HG03196 (cell line): Measurements from ENCODE around the gene CYP2C18.
"Not testable (repeated sequence)": the region's sequence is repeated elsewhere in the genome, so short reads cannot be mapped to it uniquely, and the experiment has no call there.

Experiments
- ATAC-seq: cut with Tn5 transposase; IDR thresholded peaks from one replicate; pipeline ENCODE4 v1.9.1; 2021; ENCODE audit not compliant: unreplicated experiment

Gene CYP2C18

GRCh38 chr10:94683214-94684054 lies at the start of gene CYP2C18:
TSS of gene CYP2C18 (plus strand) at chr10:94683729. CDS start at chr10:94683820, 91 bp downstream.
- ATAC-seq = no peak

GRCh38 chr10:94638097-94638496 lies 45.4 kb upstream of the CYP2C18 start:
- ATAC-seq = not testable (repeated sequence)

GRCh38 chr10:94639902-94640301 lies 43.6 kb upstream of the CYP2C18 start:
- ATAC-seq = no peak

- no peak for ATAC-seq
These were observed 43.0 kb upstream of the CYP2C18 start for GRCh38 chr10:94640562-94640961.

GRCh38 chr10:94641480-94641879 lies 42.0 kb upstream of the CYP2C18 start:
- no peak for ATAC-seq

- no peak for ATAC-seq
These were observed 39.2 kb upstream of the CYP2C18 start for GRCh38 chr10:94644352-94644751.

- no peak for ATAC-seq
These were observed 38.2 kb upstream of the CYP2C18 start for GRCh38 chr10:94645285-94645684.

- ATAC-seq = not testable (repeated sequence)
These were observed 28.3 kb upstream of the CYP2C18 start for GRCh38 chr10:94655201-94655600.

GRCh38 chr10:94663061-94663460 lies 20.5 kb upstream of the CYP2C18 start:
- ATAC-seq = not testable (repeated sequence)

GRCh38 chr10:94666391-94667102 lies 17.0 kb upstream of the CYP2C18 start:
- ATAC-seq = no peak

GRCh38 chr10:94673614-94674321 lies 9.8 kb upstream of the CYP2C18 start:
- ATAC-seq = no peak

- ATAC-seq = no peak
These were observed 7.0 kb upstream of the CYP2C18 start for GRCh38 chr10:94676496-94676895.

GRCh38 chr10:94677691-94678090 lies 5.8 kb upstream of the CYP2C18 start:
- no peak for ATAC-seq

GRCh38 chr10:94678475-94678874 lies 5.1 kb upstream of the CYP2C18 start:
- ATAC-seq = no peak

- peak; percentile 83 for ATAC-seq
These were observed 3.0 kb upstream of the CYP2C18 start for GRCh38 chr10:94680544-94680943.

GRCh38 chr10:94682636-94683035 lies 893 bp upstream of the CYP2C18 start:
- ATAC-seq = not testable (repeated sequence)

GRCh38 chr10:94687625-94688248 lies 4.2 kb downstream of the CYP2C18 start:
- no peak for ATAC-seq

- no peak for ATAC-seq
These were observed 22.6 kb downstream of the CYP2C18 start for GRCh38 chr10:94706089-94706488.

- ATAC-seq = no peak
These were observed 27.0 kb downstream of the CYP2C18 start for GRCh38 chr10:94710578-94710977.

- ATAC-seq = no peak
These were observed 42.3 kb downstream of the CYP2C18 start for GRCh38 chr10:94725871-94726270.

GRCh38 chr10:94735197-94735596 lies 51.7 kb downstream of the CYP2C18 start:
- no peak for ATAC-seq
